ENCODE measurements around the gene MYL4. TPM values are rescaled to one million over a fixed set of nuclear protein-coding genes. Genes with fewer than 3 reads are reported as not detected.
"Not testable (repeated sequence)": the region's sequence is repeated elsewhere in the genome, so short reads cannot be mapped to it uniquely, and the experiment has no call there.

MYL4 gene
- total RNA-seq, 1 donor from 2014 or later = 1.8 TPM

DNA sequence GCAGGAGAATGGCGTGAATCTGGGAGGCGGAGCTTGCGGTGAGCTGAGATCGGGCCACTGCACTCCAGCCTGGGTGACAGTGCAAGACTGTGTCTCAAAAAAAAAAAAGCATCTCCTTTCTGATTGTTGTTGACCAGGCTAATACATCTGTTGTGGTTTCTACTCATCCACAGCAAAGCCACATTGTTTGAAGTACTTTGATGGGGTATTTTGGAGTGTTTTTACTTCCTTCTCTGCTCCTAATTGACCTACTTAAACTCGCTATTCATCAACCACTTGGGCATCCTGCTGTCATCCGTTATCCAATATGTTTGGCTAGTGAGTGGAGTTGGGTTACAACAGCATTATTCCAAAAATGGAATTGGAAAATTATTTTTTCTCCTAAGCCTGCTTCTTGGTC is 16.6 kb upstream of the MYL4 start:
- DNase-seq (ENCODE audit: extremely low read depth, low read depth, low spot score) = no peak

DNA sequence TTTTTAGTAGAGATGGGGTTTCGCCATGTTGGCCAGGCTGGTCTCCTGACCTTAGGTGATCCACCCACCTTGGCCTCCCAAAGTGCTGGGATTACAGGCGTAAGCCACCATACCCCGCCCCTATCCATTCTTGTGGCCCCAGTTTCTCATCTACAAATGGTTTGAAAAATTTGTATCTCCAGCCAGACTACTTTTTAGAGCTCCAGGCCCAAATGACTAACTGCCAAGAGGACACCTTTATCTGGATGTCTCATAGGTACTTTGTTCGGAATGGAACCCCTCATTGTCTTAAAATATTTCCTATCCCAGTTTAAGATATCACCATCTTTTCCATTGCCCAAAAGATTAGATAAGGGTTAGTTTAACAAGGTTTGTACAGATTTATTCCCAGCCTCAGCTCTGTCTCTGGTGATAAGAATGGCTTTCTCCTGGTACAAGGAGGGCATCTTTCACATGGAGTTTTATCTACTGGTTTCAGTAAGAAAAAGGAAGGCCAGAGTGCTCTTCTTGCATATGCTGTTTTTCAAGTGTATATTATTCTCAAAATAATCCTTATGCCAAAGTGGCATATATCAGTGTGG is 15.1 kb upstream of the MYL4 start:
- no peak for DNase-seq (ENCODE audit: extremely low read depth, low read depth, low spot score)

DNA sequence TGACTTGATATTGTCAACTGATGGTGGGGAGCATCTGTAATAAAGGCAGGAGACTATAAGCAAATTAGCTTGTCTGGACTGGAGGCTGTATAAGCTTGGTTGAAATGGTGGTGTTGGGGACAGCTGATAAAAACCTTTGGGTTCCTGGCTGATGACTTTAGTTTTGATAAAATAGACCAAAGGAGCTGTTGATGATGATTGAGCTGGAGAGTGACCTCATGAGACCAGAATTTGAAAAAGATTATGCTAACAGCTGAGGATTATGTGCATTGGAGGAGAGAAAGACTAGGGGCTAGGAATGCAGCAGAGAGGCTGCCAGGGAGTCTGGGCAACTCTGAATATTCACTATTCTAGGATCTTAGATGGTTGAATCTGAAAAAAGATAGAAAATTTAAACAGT is 11.3 kb upstream of the MYL4 start:
- DNase-seq (ENCODE audit: extremely low read depth, low read depth, low spot score) = no peak

DNA sequence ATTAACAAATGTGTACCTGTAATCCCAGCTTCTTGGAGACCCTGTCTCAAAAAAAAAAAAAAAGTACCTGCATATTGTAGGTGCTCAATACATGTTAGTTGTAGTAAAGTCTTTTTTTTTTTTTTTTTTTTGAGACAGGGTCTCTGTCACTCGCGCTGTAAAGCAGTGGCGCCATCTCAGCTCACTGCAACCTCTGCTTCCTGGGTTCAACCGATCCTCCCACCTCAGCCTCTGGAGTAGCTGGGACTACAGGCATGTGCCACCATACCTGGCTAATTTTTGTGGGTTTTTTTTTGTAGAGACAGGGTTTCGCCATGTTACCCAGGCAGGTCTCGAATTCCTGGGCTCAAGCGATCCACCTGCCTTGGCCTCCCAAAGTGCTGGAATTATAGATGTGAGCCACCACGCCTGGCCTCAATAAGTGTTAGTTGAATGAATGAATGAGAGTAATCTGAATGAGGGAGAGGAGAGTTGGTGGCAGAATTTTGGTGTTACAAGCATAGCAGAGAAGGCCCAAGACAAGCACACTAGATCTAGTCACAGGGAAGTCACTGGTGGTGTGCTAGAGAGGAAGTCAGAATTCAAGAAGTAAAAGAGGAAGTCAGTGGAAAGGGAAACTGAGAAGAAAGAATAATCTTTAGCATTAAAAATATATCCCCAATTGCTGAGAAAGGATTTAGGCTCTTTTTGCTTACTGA is 9.4 kb upstream of the MYL4 start:
- no peak for DNase-seq (ENCODE audit: extremely low read depth, low read depth, low spot score)

DNA sequence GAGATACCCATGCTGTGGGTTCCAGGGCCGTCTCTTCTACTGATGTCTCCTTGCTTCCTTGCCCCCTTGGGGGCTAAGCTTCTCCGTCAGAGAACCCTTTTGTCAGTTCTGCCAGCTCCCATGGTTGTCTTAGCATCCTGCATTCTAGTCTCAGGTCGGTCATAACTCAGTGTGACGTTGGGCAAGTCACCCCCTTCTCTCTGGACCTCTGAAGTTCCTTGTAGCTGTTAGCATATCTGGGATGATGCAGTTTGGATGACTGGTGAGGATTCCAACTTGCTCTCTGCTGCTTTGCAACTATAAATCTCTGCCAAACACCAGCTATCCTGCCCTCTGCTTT is 8.9 kb upstream of the MYL4 start:
- DNase-seq (ENCODE audit: extremely low read depth, low read depth, low spot score) = no peak

DNA sequence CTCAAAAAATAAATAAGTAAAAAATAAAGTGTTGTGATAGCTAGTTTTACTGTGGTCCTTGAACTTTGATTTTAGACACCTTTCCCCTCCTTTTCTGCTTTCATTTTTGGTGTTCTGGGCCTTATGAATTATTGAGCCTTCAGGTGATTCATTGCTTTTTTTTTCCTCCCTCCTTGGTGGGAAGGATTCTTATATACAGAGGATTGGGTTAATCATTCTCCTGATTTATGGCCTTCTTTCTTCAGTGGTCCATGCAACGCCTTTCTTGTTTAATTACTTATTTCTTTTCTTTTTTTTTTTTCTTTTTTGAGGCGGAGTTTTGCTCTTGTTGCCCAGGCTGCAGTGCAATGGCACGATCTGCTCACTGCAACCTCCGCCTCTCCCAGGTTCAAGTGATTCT is 8.0 kb upstream of the MYL4 start:
- DNase-seq (ENCODE audit: extremely low read depth, low read depth, low spot score) = no peak

DNA sequence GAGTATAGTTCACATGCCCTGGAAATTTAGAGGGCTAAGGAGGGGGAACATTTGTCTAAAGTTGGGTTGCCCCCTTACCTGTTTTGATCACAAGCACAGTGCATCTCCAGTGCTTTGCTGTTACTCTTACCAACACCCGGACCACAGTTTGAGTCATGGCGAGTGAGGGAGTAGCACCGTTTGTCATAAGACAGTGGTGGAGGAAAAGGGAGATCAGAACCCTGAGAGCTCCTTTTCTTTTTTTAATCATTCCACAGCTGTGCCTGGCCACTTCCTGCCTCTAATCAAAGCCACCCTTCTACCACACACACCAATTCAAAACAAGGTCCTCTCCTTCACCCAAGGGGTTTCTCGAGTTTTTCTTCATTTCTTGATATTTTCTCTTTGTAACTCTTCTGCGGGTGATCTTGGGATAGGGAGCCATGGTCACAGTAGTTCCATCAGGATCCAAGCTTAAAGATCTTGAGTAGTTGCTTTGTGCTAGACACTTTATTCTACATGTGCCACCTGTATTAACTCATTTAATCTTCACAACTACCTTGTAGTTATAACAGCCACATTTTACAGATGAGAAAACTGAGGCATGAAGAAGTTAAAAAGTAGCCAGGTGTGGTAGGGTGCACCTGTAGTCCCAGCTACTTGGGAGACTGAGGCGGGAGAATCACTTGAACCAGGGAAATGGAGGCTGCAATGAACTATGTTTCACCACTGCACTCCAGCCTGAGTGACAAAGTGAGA is 5.0 kb upstream of the MYL4 start:
- no peak for DNase-seq (ENCODE audit: extremely low read depth, low read depth, low spot score)

DNA sequence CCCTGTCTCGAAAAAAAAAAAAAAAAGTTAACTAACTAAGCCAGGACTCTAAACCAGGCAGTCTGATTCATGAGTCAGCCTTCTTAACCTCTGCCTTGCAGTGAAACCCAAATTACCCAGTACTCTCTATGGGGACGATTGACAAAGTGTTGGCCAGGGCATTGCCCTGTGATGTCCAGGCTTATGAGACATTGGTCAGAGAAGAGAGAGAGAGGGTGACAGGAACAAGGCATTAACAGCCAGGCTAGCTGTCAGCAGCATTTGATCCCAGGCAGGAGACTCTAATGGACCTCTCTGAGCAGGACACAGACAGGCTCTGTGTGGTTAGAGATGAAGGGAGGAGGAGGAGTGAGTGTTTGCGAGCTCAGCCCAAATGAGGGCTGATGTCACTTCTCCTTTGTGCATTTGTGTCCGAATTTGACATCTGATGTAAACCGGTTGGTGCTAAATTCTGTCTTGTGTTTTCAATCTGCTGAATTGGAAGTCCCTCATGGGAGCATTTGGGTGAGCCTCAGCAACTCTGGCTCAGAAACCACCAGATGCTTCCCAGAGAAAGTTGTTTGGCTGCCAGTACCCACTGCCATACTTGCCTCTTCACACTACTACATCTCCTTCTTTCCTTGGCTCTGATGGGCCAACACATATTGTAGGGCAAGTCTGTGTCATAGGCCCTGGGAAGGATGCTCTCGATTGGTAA is 4.3 kb upstream of the MYL4 start:
- no peak for DNase-seq (ENCODE audit: extremely low read depth, low read depth, low spot score)

DNA sequence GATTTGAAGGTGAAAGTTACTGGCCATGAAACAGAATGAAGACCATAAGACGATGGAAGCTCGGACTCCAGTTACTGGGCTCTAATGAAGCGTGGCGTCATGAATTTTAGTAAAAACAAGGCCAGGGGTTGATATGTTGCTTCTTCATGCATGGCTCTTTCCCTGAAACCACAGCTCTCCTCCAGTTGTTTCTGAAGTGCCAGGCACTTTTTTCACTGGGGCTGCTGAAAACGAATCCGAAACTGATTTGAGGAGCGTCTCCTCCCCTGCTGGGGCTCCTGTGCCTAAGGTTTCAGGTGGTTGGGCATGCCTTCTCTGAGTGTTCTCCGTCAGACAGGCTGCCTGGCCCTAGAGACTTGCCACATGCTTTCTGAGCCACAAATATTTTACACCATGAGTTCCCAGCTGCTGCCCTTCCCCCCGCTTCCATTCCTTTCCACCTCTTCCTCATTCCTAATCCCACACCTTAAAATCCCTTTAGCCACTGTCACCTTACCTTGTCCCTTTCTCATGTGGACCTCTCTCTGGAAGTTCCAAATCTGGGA is 3.7 kb upstream of the MYL4 start:
- DNase-seq (ENCODE audit: extremely low read depth, low read depth, low spot score) = no peak

DNA sequence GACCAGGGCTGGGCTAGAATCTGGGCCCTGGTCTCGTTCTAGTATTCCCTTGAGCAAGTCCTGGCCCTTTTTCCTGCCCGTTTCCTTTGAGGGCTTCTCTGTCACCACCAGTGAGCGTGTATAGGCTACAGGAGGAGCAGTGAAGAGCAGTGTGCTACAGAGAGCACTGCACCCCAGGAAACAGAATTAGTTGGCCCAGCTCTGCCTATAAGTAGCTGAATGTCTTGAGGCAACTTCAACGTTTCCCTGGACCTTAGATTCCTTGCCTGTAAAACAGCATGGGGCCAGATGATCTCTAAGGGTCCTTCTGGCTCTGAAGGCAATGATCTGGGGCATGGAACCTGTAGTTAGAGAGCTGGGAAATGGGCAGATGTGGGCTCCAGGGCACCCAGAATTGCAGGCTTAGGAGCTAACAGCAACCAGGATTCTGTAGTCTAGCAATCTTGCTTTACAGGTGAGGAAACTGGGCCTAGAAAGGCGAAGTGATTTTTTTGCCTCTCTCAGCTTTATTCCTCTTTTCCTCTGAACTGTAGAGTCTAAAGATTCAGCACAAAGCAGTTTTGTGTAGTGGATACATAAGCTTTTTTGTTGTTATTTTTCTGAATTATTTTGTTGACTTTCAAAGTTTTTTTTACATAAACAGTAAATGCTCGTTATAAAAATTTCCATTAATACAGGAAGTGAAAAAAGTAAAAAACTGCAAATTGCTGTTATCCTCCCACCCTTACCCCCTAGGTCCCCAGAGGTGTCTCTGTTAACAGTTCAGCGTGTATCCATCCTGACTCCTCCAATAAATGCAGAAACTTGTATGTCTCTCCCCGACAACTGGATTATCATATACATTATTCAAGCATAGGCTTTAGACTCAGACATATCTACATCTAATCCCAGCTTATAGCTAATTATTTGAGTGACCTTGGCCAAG is 1.7 kb upstream of the MYL4 start:
- no peak for DNase-seq (ENCODE audit: extremely low read depth, low read depth, low spot score)

DNA sequence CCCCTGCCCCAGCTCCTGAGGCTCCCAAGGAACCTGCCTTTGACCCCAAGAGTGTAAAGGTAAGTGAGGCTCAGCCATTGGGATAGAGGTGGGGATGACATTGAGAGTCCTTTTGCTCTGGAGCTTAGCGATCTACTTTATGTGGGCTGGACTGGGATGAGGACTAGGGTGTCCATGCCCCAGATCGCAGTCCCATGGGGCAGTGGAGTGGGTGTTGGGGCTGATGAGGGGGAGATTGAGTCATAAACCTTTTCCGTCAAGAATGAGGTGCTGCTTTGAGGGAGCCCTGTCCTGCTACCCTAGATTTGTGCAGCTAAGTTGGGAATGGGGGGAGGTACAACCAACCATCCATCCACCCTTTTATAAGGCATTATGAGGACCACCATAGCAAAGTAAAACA is 351 bp downstream of the MYL4 start:
- no peak for DNase-seq (ENCODE audit: extremely low read depth, low read depth, low spot score)

DNA sequence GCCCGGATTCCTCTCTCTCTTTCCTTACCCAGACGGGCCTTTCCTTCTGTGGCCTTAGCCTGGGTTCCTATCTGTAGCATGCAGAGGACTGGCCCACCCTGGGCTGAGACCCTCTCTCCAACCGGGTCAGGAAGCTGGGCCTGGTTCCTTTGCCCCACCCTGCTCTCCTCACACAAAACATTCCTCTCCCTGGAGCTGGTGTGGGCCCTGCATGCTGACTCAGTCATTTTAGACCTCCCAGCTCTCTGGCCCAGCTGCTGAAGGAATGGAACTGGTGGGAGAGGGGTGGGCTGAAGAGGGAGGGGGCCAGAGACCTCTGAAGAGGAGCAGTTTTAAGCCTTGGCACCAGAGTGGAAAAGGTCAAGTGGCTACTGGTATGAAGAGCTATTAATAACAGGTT is 957 bp downstream of the MYL4 start:
- no peak for DNase-seq (ENCODE audit: extremely low read depth, low read depth, low spot score)

DNA sequence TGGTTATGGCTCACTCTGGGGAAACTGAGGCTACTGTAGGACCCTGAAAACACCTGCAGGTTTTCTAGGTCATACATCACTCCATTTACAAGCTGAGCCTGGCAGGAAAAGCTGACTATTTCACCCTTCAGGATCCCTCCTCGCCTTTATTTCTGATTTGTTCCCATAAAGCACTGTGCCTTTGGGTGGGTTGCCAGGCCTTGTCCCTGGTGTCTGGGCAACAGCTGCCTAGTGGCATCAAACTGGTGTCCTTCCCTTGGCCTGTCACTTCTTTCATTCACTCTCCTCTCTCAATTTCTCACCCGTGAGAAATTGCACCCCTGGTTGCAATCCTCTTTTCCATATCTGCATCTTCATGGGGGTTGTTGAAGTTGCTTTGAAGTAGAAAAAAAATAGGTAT is 1.6 kb downstream of the MYL4 start:
- no peak for DNase-seq (ENCODE audit: extremely low read depth, low read depth, low spot score)

DNA sequence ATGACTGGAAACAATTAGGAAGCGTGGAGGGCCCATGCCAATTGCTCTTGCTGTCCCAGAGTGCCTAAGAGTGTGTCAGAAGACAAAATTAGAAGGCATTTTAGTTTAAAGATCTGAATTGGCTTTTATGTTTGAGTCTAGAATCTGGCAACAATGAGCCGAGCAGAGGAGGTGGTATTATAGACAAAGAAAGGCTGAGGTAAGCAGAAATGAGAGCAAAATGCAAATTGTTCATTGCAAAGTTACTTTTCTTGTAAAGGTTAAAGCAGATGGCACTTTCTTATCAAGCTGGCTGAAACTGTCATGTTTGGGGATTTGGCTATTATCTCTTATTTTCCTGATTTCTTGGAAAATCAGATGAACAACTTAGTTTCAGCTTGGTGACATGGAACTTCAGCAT is 3.3 kb downstream of the MYL4 start:
- DNase-seq (ENCODE audit: extremely low read depth, low read depth, low spot score) = no peak

DNA sequence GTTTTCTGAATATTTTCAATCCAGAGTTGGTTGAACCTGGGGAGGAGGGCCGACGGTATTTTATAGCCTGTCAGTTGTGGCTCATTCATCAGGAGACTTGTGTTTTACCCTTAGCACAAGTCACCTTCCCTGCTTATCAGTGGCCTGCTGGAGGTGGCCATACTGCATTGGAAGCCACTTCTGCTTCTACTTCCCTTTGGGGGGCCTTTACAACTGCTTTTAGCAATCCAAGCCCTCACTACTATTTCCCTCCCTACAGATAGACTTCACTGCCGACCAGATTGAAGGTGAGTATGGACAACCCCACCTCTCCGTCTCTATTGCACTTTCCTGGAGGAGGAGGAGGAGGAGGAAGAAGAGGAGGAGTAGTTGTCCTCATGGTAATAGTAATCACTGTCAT is 4.4 kb downstream of the MYL4 start:
- no peak for DNase-seq (ENCODE audit: extremely low read depth, low read depth, low spot score)

DNA sequence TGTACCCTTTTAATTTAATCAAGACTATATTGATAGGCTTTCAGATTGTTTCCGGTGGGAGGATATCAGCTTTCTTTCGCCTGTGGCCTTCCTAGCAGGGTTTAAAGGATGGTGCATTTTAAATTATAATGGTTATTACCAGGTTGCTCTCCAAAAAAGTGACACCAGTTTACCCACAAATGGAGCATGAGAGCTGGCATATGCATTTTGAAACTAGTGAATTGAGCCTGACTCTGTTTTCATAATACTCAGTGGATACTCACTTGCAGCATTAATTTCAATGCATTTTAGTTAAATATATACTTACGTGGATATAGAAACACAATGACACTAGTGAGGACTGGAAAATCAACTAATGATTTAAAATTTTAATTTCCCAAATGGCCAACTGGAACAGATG is 5.8 kb downstream of the MYL4 start:
- no peak for DNase-seq (ENCODE audit: extremely low read depth, low read depth, low spot score)

DNA sequence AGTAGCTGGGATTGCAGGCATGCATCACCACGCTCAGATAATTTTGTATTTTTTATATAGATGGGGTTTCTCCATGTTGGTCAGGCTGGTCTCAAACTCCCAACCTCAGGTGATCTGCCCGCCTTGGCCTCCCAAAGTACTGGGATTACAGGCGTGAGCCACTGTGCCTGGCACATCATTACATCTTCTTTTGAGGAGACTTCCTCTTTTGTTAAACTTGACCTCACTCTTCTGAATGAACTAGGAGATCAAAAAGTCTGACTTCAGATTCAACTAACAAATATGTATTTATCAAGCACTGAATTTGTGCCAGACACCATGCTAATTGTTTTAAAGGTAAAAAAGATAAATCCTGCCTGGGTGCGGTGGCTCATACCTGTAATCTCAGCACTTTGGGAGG is 7.7 kb downstream of the MYL4 start:
- not testable (repeated sequence) for DNase-seq (ENCODE audit: extremely low read depth, low read depth, low spot score)

DNA sequence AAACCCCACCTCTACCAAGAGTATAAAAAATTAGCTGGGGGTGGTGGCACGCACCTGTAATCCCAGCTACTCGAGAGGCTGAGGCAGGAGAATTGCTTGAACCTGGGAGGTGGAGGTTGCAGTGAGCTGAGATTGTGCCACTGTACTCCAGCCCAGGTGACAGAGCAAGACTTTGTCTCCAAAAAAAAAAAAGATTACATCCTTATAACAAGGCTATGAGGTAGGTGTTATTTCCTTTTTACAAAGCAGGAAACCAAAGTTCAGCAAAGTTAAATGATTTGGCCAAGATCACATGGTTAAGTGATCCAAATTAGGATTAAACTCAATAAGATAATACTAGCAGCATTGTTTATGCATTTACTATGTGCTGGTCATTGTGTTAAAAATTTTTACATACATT is 8.1 kb downstream of the MYL4 start:
- not testable (repeated sequence) for DNase-seq (ENCODE audit: extremely low read depth, low read depth, low spot score)

DNA sequence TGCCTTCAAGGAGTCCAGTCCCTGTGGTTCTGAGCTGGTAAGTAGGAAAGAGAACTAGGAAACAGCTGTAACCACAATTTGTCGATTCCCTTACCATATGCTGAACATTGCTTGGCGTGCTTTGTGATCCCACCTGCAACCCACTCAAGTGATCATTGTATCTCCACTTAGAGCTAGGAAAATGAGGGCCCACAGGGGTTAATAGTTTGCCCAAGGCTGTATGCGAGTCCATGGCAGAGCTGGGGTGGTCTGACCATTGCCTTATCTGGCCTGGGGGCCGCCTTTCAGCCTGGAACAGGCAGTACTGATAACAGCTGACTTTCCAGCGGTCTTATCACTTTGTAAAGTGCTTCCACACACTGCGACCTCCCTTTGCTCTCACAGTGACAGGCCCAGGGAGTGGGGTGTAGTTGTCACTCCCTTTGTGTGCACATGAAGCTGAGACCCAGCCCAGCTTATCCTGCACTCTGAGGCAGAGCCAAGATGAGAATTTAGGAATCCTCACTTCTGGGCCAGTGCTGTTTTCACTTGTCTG is 9.8 kb downstream of the MYL4 start:
- DNase-seq (ENCODE audit: extremely low read depth, low read depth, low spot score) = no peak
